OCI-M1 (cell line): Measurements from ENCODE around the gene CD164L2.
A peak's percentile ranks its signal among the peaks of the same experiment; 100 is the strongest.

Experiments
- DNase-seq: peaks from one replicate; lab custom pipeline; 2025; lab: John Stamatoyannopoulos, UW

CD164L2 gene

GRCh38 chr1:27363766-27364695 lies 19.1 kb downstream of the CD164L2 start:
- DNase-seq = no peak

GRCh38 chr1:27361553-27361952 lies 21.6 kb downstream of the CD164L2 start:
- no peak for DNase-seq

- DNase-seq = no peak
Measured at GRCh38 chr1:27361044-27361402, 22.1 kb downstream of the CD164L2 start.

- DNase-seq = no peak
Measured at GRCh38 chr1:27360159-27361043, 22.7 kb downstream of the CD164L2 start.

DNA sequence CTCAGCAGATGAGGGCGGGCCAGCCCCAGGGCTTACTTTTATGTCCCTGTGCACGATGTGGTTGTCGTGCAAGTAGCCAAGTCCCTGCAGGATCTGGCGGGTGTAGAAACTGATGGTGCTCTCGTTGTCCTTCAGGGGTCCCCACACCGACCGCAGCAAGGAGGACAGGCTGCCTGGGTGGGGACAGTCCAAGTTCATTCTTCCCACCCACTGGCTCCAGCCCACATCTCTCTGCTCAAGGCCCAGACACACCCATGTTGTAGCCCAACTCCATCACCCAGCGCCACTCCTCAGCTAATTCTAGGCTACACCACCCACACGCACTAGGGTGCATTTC lies 23.3 kb downstream of the CD164L2 start:
- DNase-seq = no peak

DNA sequence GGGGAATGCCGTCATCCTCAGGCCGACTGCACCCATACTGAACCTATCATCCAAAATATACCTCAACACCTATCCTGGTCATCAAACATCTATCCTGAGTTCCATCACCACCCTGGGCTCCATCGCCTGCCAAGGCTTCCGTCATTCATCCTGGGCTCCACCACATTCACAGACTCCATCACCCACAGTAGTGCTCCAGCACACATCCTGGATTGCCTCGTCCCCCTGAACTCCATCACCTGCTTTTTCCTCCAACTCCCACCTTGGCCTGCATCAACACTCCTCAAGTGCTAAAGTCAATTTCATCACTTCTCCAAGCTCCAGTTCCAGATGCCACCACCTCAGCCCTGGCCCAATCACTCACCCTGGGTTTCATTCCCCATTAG lies 24.2 kb downstream of the CD164L2 start:
- no peak for DNase-seq

DNA sequence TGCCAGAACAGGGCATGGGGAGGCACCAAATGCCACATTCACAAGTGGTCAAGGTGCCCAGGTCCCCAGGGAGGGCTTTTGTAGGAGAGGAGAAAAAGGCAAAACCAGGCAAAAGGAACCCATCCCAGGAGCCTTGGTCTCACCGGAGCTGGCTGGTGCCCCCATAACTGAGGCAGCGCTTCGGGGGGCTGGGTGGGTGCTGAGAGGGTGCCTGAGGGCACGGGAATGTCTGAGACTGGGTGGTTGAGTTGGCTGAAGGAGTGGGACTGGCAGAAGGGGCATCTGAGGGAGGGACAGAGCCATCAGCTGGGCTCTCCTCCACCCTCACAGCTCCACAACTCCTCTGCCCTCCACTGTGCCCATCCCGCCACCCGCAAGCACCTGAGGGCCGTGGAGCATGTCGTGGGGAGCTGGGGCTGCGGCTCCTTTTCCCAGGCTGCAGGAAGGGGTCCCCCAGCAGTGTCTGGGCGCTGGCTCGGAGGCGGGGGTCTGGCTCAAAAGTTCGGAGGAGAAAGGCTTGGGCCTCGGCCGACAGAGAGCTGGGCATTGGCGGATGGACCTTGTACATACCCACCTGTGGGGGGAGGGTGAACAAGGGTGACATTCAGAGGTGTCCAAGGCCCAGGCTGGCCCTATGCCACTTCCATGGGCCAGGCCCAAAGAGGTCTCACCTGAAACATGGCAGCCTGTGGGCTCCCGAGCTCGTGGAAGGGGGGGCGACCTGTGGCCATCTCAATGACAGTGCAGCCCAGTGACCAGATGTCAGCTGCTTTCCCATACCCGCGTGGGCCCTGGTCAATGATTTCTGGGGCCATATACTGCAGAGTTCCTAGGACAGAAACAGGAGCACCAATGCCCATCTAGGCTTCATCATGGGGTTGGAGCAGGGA lies 24.9 kb downstream of the CD164L2 start:
- no peak for DNase-seq

GRCh38 chr1:27357281-27358037 lies 25.7 kb downstream of the CD164L2 start:
- DNase-seq = peak; percentile 74

GRCh38 chr1:27356619-27357280 lies 26.4 kb downstream of the CD164L2 start:
- DNase-seq = no peak

DNA sequence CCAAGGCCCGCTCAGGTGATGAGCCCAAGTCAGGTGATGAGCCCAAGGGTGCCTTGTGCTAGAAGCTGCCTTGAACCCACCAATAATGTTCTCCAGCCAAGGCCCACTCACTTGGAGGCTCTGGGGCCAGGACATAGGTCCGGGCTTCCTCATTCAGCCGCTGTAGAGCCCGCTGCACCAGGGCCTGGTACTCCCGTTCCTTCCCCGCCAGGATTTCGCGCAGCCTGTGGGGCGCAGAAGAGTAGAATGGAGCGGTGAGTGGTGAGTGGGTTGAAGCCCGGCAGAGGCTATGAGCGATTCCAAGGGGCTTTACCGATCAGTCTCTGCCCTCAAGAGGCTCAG lies 26.9 kb downstream of the CD164L2 start:
- no peak for DNase-seq

- DNase-seq = no peak
Measured at GRCh38 chr1:27355683-27356082, 27.4 kb downstream of the CD164L2 start.

- no peak for DNase-seq
Measured at GRCh38 chr1:27353629-27354028, 29.5 kb downstream of the CD164L2 start.

DNA sequence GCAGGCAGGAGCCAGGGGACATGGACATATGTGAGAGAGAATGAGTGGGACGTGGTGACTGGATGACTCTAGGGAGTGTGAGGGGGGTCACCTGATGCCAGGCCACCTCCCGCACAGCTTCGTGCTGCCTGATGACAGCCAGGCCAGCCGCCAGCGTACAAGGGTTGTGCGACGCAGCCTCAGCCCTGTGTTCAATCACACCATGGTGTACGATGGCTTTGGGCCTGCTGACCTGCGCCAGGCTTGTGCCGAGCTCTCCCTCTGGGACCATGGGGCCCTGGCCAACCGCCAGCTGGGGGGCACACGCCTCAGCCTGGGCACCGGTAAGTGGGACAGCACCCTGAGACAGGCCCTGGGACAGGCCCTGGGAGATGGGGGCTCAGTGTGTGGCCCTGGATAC lies 30.0 kb downstream of the CD164L2 start:
- no peak for DNase-seq

- no peak for DNase-seq
Measured at GRCh38 chr1:27351541-27352107, 31.5 kb downstream of the CD164L2 start.

DNA sequence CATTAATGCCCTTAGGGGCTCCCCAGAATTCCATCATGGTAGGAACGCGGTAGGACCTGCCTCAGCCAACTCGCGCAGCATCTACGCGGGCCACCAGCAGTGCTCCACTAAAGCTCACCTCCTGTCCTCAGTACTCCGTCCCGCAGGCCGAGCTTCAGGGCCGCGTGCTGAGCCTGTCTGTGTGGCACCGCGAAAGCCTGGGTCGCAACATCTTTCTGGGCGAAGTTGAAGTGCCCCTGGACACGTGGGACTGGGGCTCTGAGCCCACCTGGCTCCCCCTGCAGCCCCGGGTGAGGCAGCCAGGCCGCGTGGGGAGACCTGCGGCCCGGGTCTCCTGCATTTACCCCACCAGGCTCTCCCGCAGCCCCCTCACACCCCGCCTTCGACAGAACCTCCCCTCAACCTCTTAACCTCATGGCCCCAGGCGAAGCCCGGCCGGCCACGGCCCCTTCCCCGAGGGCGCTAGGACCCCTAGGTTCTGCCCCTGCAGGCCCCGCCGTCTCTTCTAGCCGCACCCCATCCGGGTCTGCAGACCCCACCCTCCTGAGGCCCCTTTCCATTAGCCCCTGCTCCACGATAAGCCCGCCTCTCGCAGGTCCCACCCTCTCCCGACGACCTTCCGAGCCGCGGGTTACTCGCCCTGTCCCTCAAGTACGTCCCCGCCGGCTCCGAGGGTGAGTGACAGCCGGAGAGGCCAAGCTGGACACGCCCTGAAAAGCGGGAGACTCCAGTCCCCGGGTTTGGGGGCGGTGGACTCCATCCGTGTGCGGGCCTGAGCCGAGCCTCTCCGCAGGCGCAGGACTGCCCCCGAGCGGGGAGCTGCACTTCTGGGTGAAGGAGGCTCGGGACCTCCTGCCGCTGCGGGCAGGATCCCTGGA lies 32.2 kb downstream of the CD164L2 start:
- DNase-seq = no peak

DNA sequence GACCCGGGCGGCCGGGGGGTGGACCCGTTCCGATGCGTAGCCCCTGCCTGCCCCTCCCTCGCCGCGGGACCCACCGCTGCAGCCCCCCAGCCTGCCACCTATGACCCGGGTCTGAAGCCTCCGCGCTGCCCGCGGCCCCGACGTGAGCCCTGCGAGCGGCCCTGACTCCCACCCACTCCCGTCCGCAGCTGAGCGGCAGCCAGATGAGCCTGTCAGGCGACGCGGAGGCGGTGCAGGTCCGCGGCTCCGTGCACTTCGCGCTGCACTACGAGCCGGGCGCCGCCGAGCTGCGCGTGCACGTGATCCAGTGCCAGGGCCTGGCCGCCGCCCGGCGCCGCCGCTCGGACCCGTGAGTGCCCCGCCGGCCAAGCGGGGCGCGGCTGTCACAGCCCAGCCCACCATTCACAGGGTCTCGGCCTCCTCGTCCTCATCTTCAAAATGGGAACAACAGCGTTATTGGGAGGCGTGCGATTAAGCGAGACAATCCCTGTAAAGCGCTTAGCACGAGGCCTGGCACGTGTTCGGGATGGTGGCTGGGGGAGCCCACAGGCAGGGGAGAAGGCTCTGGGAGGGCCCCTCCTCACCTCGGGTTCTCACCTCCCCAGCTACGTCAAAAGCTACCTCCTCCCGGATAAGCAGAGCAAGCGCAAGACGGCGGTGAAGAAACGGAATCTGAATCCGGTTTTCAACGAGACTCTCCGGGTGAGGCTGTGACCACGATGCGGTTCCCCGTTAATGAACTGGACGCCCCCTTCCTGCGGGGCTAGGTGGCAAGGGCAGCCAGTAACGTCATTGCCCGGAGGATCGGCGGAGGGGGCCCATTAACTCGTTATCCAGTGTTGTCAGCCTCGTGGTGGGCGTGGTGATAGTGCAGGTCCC lies 33.1 kb downstream of the CD164L2 start:
- no peak for DNase-seq

DNA sequence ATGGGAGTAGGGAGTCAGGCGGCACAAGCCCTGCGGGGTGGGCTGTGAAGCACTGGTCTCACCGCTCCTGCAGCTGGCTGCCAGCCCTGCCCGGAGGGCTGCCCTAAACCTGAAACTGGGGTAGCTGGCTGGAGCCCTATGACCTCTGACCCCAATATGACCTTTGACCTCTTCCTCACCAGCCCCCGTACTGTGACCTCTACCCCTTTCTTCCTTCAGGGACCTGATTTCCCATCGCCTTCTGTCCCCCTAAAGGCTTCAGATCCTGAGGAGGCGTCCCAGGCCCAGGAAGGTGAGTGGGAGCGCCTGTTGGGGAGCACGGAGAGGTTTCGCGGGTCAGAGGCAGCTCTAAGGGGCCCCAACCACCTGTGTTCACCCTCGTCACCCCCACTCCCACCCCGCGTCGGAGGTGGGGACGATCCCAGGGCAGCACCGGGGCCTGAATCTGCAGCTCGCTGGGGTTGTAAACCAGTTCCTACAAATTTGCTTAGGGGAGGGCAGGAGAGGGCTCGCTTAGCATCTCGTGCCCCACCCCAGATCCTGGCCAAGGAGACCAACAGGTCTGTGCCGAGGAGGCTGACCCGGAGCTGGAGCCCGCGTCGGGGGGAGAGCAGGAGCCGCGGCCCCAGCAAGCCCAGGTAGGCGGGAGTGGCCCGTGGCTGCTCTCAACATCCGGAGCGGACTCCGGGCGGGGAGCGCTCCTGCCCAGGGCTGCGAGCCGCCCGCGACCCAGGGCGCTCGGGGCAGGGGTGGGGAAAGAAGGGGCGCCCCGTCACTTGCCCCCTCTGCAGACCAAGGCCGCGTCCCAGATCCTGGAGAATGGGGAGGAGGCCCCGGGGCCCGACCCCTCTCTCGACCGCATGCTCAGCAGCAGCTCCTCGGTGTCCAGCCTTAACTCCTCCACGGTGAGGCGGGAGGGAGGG lies 34.0 kb downstream of the CD164L2 start:
- DNase-seq = no peak
